HG02981 (cell line): ENCODE results near the gene NPHP4.

Experiments
- ATAC-seq: cut with Tn5 transposase; IDR thresholded peaks from one replicate; pipeline ENCODE4 v1.9.1; 2021; ENCODE audit warnings: mild to moderate bottlenecking, moderate library complexity; ENCODE audit not compliant: unreplicated experiment

Gene NPHP4

GRCh38 chr1:5991381-5992025 is 722 bp downstream of the NPHP4 start:
- peak; percentile 16 for ATAC-seq

GRCh38 chr1:5990913-5991312 is 1.3 kb downstream of the NPHP4 start:
- ATAC-seq = no peak

GRCh38 chr1:5989731-5990271 is 2.4 kb downstream of the NPHP4 start:
- ATAC-seq = no peak

- no peak for ATAC-seq
These were observed 3.0 kb downstream of the NPHP4 start for GRCh38 chr1:5989286-5989605.

- no peak for ATAC-seq
These were observed 3.5 kb downstream of the NPHP4 start for GRCh38 chr1:5988596-5989285.

- no peak for ATAC-seq
These were observed 6.2 kb downstream of the NPHP4 start for GRCh38 chr1:5986018-5986417.

- ATAC-seq = no peak
These were observed 7.0 kb downstream of the NPHP4 start for GRCh38 chr1:5985250-5985649.

- ATAC-seq = no peak
These were observed 8.7 kb downstream of the NPHP4 start for GRCh38 chr1:5983361-5984103.

- ATAC-seq = no peak
These were observed 9.4 kb downstream of the NPHP4 start for GRCh38 chr1:5982868-5983267.

- no peak for ATAC-seq
These were observed 9.9 kb downstream of the NPHP4 start for GRCh38 chr1:5982276-5982675.

- no peak for ATAC-seq
These were observed 11.2 kb downstream of the NPHP4 start for GRCh38 chr1:5981009-5981380.

- no peak for ATAC-seq
These were observed 11.8 kb downstream of the NPHP4 start for GRCh38 chr1:5980314-5981008.

- ATAC-seq = no peak
These were observed 12.5 kb downstream of the NPHP4 start for GRCh38 chr1:5979536-5980313.

- ATAC-seq = no peak
These were observed 13.8 kb downstream of the NPHP4 start for GRCh38 chr1:5978452-5978851.

- no peak for ATAC-seq
These were observed 14.5 kb downstream of the NPHP4 start for GRCh38 chr1:5977494-5978444.

- no peak for ATAC-seq
These were observed 15.3 kb downstream of the NPHP4 start for GRCh38 chr1:5976726-5977493.

- no peak for ATAC-seq
These were observed 16.0 kb downstream of the NPHP4 start for GRCh38 chr1:5976231-5976630.

GRCh38 chr1:5975133-5975880 is 16.9 kb downstream of the NPHP4 start:
- ATAC-seq = peak; percentile 63
